Neuron (in vitro differentiated cells): ENCODE data around the gene SPOCK1.

Source experiments
- H2AFZ ChIP-seq: one replicate; pipeline ENCODE4 v1.6.1; 2013; ENCODE audit warnings: low read depth, mild to moderate bottlenecking, inconsistent platforms, low read length, moderate library complexity
- H3K27me3 ChIP-seq: one replicate; pipeline ENCODE4 v1.6.1; 2013; ENCODE audit warnings: low read length; ENCODE audit not compliant: insufficient read depth
- H3K36me3 ChIP-seq: one replicate; pipeline ENCODE4 v1.6.1; 2013; ENCODE audit warnings: low read length; ENCODE audit not compliant: insufficient read depth
- H3K4me1 ChIP-seq: one replicate; pipeline ENCODE4 v1.6.1; 2013; ENCODE audit warnings: low read length; ENCODE audit not compliant: insufficient read depth
- H3K4me3 ChIP-seq: 2 replicates; pipeline ENCODE4 v1.5.1; 2013; ENCODE audit warnings: mild to moderate bottlenecking, low read length, moderate library complexity
- H3K9me3 ChIP-seq: one replicate; pipeline ENCODE4 v1.6.1; 2013; ENCODE audit warnings: low read length

Gene SPOCK1

DNA sequence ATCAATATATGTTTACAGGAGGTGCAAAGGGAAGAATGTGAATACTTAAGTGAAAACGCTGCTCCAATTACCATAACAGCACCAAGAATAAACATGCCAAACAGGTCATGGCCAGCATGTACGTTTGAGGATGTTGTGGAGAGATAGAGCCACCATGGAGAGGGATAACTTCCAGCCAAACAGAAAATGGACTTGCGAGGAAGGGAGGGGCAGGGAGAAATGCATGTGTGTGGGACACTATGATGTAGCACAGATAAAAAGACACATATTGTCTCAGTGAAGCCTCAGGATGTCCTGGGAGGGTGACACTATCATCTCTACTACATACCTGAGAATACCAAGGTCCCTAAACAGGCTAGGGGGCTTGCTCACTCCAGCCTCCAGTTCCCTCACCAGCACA lies 488.9 kb downstream of the SPOCK1 start:
- no peaks in the 10 kb centered on the region for H3K27me3 ChIP-seq
- H3K36me3 ChIP-seq = no peaks in the 10 kb centered on the region
- H3K4me3 ChIP-seq = no peak overlapping the region
- H3K4me1 ChIP-seq = no peaks in the 10 kb centered on the region
- no peaks in the 10 kb centered on the region for H3K9me3 ChIP-seq
- H2AFZ ChIP-seq = no peak overlapping the region

DNA sequence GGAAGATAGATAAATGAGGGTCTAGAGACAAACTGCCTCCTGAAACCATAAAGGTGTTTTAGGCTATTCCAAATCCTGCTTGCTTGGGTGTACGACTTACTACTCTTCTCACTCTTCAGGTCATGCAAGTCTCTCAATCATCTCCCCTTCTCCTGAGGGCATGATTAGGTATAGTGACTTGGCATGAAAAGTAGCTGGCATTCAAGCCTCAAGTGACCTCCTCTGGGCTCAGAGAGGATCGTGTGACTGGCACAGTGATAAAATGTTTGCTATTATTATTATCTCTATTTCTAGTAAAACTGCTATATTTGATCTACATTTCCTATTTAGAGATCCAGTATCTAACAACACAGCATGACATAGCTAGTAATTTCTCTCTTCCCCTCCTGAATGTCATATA lies 494.8 kb downstream of the SPOCK1 start:
- Histone ChIP-seq H2AFZ (no peak overlapping the region), H3K36me3 (no peaks in the 10 kb centered on the region), H3K9me3 (no peaks in the 10 kb centered on the region), H3K27me3 (no peaks in the 10 kb centered on the region), H3K4me1 (no peaks in the 10 kb centered on the region), H3K4me3 (no peak overlapping the region)

DNA sequence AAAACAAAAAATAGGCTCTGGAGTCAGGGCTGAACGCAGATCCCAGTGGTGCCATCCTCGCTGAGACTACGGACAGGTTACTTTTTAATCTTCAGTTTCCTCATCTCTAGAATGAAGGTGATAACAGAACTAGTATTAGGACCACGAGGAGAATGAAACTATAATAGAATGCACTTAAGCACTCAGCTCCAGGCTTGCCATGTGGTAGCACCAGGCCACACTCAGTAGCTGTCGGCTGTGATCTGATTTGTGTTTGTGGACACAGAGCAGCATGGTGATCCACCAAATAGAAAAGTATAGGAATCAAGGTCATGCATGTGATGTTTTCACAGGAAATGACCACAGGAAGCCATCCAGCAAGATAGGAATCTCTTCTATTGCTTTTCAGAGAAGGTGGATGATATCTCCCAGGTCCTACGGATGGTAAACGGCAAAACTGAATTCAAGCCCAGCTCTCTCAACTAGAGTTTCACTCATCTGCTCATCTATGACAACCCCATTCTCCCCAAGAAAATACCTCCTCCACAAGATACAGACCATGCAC lies 498.0 kb downstream of the SPOCK1 start:
- no peak overlapping the region for H2AFZ ChIP-seq
- no peak overlapping the region for H3K4me3 ChIP-seq
- H3K36me3 ChIP-seq = no peaks in the 10 kb centered on the region
- H3K27me3 ChIP-seq = no peaks in the 10 kb centered on the region
- no peaks in the 10 kb centered on the region for H3K9me3 ChIP-seq
- H3K4me1 ChIP-seq = no peaks in the 10 kb centered on the region

DNA sequence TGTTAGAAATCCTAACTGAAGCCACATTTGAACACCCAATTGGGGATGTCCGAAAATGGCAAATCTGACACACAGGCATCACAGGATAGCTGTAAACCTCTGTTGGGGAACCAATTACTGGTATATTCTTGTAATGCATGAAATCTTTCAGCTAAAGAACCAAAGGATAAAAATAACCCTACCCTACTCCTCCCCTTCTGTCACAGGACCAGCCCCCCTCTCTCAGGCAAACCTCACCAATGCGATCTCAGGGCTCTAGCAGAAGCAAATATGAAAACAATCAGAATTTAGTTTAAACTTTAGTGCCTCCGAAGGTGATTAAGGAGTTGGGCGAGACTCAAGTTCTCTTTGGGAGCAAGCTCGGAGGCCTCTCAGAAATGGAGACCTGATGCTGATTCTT lies 499.3 kb downstream of the SPOCK1 start:
- H3K4me3 ChIP-seq = no peak overlapping the region
- H2AFZ ChIP-seq = no peak overlapping the region
- no peaks in the 10 kb centered on the region for H3K9me3 ChIP-seq
- H3K4me1 ChIP-seq = no peaks in the 10 kb centered on the region
- H3K36me3 ChIP-seq = no peaks in the 10 kb centered on the region
- no peaks in the 10 kb centered on the region for H3K27me3 ChIP-seq

DNA sequence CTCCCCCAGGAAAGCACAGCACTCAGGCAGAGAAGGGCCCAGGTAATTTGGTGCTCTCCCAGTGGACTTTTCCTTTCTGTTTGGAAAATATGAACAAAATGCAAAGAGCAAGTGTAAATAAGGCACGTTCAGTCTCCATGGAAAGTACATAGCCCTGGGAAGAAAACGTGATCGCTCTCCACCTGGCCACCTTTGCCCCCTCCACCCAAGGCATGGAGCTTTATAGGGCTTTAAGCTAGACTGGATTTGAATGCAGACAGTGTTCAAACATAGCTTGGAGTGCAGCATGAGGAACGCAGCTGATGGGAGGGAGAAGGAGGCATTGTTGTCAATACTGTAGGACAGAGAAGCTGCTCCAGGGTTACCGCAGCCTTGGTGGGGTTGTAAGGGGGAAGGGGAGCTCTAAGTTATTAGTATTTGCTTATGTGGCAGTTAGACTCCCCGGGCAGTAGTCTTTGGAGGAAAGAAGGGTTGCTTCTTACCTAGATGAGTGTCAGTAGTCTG lies 500.2 kb downstream of the SPOCK1 start:
- Histone ChIP-seq H3K36me3 (no peaks in the 10 kb centered on the region), H3K27me3 (no peaks in the 10 kb centered on the region), H2AFZ (no peak overlapping the region), H3K4me1 (no peaks in the 10 kb centered on the region), H3K4me3 (no peak overlapping the region), H3K9me3 (no peaks in the 10 kb centered on the region)

DNA sequence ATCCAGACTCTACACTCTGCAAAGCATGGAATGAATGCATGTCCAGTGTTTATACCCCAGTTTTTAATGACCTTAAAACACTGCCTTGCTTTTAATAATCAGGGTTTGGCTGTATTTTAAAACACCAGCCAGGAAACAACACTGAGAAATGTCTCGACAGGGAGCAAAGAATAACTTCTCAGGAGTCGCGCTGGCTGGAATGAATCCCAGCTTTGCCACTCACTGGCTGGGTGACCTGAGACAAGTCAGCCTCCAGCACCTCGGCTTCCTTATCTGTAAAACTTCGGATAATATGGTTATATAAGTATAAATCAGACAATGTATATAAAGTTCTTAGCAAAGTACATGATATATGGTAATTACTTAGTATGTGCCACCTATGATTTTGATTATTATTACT lies 505.0 kb downstream of the SPOCK1 start:
- Histone ChIP-seq H3K36me3 (no peaks in the 10 kb centered on the region), H3K4me3 (no peak overlapping the region), H3K27me3 (no peaks in the 10 kb centered on the region), H3K4me1 (no peaks in the 10 kb centered on the region), H3K9me3 (no peaks in the 10 kb centered on the region), H2AFZ (no peak overlapping the region)

DNA sequence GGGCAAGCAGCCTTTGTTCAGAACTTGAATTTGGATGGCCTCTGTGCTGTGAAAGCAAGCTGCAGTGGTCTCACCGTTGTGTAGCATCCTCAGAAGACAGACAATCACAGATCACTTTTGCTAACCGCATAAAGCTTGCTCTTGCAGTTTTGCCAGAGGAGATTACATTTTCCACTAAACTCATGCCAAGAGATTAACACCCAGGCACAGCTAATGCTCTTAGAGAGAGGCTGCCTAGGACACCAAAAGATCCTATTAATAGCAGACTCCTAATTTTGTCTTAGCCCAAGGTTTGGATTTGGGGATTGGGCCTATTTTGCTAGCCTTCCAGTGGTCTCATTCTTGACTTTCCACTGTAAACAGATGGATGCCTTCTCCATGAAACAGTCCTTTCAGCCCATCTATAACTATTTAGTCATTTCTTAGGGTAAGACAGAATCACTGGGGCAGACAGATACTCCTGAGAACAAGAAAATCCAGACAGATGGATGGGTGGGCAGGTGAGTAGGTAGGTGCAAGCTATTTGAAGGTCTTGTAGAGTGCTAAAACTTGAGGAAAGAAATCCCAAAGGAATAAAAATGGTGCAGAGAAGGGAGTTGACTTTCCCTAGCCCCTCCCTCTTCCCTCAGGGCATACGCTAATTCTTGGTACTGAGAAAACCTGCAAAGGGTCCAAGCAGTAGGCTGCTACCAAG lies 506.2 kb downstream of the SPOCK1 start:
- no peaks in the 10 kb centered on the region for H3K36me3 ChIP-seq
- H2AFZ ChIP-seq = no peak overlapping the region
- no peaks in the 10 kb centered on the region for H3K27me3 ChIP-seq
- no peak overlapping the region for H3K4me3 ChIP-seq
- H3K9me3 ChIP-seq = no peaks in the 10 kb centered on the region
- H3K4me1 ChIP-seq = no peaks in the 10 kb centered on the region

DNA sequence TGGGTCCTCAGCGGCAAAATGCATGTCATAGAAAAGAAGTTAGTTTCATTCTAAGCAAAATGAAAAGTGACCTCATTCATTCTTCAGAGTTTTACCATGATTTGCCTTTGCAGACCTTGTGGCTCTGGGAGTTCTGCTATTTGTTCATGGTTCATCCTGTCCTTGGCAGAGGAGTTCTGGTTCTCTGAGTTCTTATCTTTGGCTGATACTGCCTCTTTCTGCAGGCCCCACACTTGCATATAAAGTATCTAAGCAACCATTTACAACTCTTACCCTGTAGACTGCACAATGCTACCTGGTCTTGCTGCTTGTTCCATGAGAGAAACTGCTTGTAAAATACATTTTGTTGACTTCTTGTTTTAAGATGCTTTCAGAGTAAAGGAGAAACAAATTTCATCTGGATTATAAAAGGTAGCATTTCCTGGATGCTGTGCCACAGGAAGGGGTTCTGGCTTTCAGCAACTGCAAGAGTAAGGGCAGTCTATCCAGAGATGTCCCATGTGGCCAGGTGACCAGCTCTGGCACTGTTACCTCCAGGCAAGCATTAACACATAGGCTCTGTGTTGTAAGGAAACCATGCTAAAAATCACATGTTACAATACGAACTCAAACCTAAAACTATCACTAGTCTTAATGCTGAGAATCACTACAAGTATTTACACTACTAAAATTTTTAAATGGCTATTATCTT lies 513.2 kb downstream of the SPOCK1 start:
- H3K9me3 ChIP-seq = no peaks in the 10 kb centered on the region
- no peaks in the 10 kb centered on the region for H3K36me3 ChIP-seq
- no peak overlapping the region for H3K4me3 ChIP-seq
- no peaks in the 10 kb centered on the region for H3K27me3 ChIP-seq
- H2AFZ ChIP-seq = no peak overlapping the region
- peaks cover 3% of the 10 kb centered on the region for H3K4me1 ChIP-seq

DNA sequence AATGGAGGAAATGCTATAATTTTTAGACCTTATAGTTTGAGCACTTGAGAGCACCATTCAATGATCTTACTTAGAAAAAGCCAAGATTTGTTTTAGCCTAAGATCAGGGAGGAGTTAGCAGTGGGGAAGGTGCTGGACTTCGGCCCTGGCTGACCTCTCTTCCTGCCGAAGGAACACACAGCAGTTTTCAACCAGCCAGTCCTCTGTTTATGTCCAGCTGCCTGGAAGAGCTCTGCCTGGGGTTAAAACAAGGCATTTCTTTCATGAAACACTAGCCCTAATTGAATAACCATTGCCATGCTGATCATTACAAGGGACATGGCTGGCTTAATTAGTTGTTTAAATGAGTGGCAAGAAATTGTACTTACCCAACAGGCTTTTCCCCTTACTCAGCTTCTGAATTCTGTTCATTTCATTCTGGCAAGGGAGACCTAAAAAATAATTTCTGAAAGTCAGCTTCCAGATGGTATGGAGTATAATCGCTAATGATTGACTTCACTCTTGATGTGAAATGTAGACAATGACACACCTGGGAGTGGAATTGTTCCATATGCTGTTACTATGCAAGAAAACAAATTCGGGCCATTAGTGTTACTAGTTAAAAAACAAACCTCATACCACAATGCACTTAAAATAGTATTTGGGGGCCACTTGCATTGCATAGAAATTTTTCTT lies 514.2 kb downstream of the SPOCK1 start:
- Histone ChIP-seq H3K9me3 (no peaks in the 10 kb centered on the region), H3K36me3 (no peaks in the 10 kb centered on the region), H3K27me3 (no peaks in the 10 kb centered on the region), H3K4me3 (no peak overlapping the region), H2AFZ (no peak overlapping the region), H3K4me1 (peaks cover 3% of the 10 kb centered on the region)

DNA sequence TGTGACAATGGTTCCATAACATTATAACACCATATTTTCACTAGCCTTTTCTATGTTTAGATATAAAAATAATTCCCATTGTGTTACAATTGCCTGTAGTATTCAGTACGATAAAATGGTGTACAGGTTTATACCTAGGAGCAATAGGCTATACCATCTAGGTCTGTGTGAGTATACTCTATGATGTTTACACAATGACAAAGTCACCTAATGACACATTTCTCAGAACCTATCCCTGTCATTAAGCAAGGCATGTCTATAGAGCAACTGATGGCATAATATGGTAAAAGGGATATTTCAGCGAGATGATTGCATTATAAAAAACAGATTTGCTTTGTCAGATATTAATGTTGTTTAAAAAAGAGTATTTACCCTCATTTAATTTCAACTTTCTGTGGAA lies 517.2 kb downstream of the SPOCK1 start:
- H2AFZ ChIP-seq = no peak overlapping the region
- H3K9me3 ChIP-seq = no peaks in the 10 kb centered on the region
- H3K4me3 ChIP-seq = no peak overlapping the region
- H3K27me3 ChIP-seq = no peaks in the 10 kb centered on the region
- H3K36me3 ChIP-seq = no peaks in the 10 kb centered on the region
- H3K4me1 ChIP-seq = peaks cover 3% of the 10 kb centered on the region

DNA sequence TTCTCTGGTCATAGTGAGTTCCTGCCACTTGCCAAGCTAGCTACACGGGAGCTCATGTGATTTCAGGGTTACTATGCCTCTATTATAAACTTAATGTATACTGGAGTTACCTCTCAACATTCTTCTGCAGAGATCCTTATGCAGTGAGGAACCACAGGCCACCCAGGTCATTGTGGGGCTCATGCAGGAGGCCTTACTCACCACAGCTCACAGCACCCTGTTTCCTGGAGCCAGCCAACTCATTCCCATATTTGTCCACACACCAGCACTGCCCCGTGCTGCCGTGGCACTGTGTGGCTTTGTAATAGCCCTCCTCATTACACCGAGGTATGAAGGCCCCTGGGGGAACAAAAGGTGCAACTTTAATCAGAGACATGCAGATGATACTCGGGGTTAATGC lies 520.0 kb downstream of the SPOCK1 start:
- H2AFZ ChIP-seq = no peak overlapping the region
- H3K9me3 ChIP-seq = no peaks in the 10 kb centered on the region
- H3K4me1 ChIP-seq = peaks cover 1% of the 10 kb centered on the region
- H3K36me3 ChIP-seq = no peaks in the 10 kb centered on the region
- no peaks in the 10 kb centered on the region for H3K27me3 ChIP-seq
- H3K4me3 ChIP-seq = no peak overlapping the region

DNA sequence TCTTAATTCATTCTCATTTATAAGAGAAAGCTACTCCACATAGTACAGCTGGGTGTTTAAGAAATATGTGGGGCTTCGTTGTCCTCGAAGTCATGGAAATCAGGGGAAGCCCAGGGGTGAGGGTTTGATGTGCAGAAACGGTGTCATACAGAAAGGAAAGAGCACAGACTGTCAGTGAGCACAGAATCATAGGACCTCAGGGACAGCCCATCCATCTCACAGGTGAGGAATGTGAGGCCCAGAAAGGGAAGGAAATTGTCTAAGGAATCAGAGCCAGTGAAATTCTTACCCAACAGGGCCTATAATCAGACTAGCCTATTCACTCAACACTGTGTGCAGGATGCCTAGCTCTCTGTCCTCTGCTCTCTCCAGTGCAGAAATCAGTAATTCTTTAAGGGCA lies 535.6 kb downstream of the SPOCK1 start:
- no peak overlapping the region for H2AFZ ChIP-seq
- no peak overlapping the region for H3K4me3 ChIP-seq
- H3K4me1 ChIP-seq = peaks cover 4% of the 10 kb centered on the region
- H3K36me3 ChIP-seq = no peaks in the 10 kb centered on the region
- H3K9me3 ChIP-seq = no peaks in the 10 kb centered on the region
- no peaks in the 10 kb centered on the region for H3K27me3 ChIP-seq

DNA sequence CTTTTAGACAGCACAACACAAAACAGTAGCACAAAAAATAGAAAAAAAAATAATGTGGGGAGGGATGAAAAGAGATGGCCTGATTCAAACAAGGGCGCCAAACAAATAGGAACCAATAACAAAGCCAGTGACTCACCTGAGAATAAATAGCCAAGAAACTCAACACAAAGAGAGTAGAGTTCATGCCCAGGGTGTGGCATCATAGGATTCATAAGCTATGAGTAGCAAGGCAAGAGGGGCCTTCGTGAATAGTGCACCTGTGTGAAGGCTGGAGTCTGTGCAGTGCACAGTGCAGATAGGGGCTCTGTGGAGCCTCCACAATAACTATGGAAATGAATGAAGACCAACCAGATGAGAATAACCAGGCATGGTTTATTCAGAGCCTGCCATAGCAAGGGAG lies 541.7 kb downstream of the SPOCK1 start:
- Histone ChIP-seq H3K4me1 (peaks cover 4% of the 10 kb centered on the region), H3K9me3 (no peaks in the 10 kb centered on the region), H2AFZ (no peak overlapping the region), H3K36me3 (no peaks in the 10 kb centered on the region), H3K27me3 (peaks cover 5% of the 10 kb centered on the region), H3K4me3 (no peak overlapping the region)
